Measurements from ENCODE around the gene BBS7.

DNA sequence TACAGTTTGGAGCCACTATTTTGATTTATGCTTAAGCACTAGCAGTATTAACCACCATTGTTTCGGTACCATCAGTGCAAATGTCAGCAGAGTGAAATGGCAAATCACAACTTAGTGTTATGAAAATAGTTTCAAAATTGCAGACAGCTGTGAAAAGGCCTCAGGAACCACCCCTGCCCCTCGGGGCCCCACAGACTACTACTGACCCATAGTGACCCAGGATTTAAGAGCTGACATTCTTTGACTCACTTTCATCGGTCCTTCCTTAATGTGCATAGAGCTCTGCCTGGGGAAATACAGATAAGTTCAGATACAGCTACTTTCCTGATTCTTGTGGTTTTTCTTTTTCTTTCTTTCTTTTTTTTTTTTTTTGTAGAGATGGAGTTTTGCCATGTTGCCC is 3.3 kb upstream of the BBS7 start:
- no peak for TF ChIP-seq CTCF (IDR thresholded peaks at IDR 0.05)
- TF ChIP-seq POLR2AphosphoS5 (IDR thresholded peaks at IDR 0.05): no peak
- TF ChIP-seq POLR2A (IDR thresholded peaks at IDR 0.05): no peak
